Keratinocyte (primary cell): ENCODE measurements around the gene RALGAPA2. TPM values are rescaled to one million over a fixed set of nuclear protein-coding genes. Genes with fewer than 3 reads are reported as not detected.

Experiments
- DNase-seq: peaks from one replicate; pipeline ENCODE4 v3.0.0-alpha.2; 2011; ENCODE audit warnings: low read depth, missing footprints, low spot score
- FAIRE-seq: peaks from 2 replicates; lab custom pipeline; 2011; peaks lifted over from hg19 to GRCh38; lab: Jason Lieb, UNC
- H2AFZ ChIP-seq: 2 replicates; pipeline ENCODE4 v1.6.0; 2012; ENCODE audit warnings: low read length, control low read depth, inconsistent platforms; ENCODE audit not compliant: control insufficient read depth
- H3K27ac ChIP-seq: 2 replicates; pipeline ENCODE4 v1.5.1; 2011; ENCODE audit warnings: low read length; ENCODE audit not compliant: control insufficient read depth, insufficient read depth
- H3K27me3 ChIP-seq: 3 replicates; pipeline ENCODE4 v1.6.0; 2011; ENCODE audit warnings: low read length; ENCODE audit not compliant: control insufficient read depth, insufficient read depth; ENCODE audit errors: extremely low read depth
- H3K36me3 ChIP-seq, 2 experiments: 2 replicates in 1 of 2; 3 replicates in 1 of 2; pipeline ENCODE4 v1.5.1; 2011; ENCODE audit warnings: low read length in 2 of 2, mild to moderate bottlenecking in 1 of 2; ENCODE audit not compliant: control insufficient read depth in 2 of 2, insufficient read depth in 2 of 2; ENCODE audit errors: extremely low read depth in 1 of 2
- H3K4me1 ChIP-seq: 3 replicates; pipeline ENCODE4 v1.5.1; 2011; ENCODE audit warnings: low read length; ENCODE audit not compliant: control insufficient read depth, insufficient read depth; ENCODE audit errors: extremely low read depth
- H3K4me2 ChIP-seq: 3 replicates; pipeline ENCODE4 v1.6.0; 2011; ENCODE audit warnings: low read depth, low read length; ENCODE audit not compliant: control insufficient read depth, insufficient read depth; ENCODE audit errors: extremely low read depth
- H3K4me3 ChIP-seq, 3 experiments: fragments of 200-600 bp in 1 of 3; sonication (generic) in 1 of 3; 2 replicates in 2 of 3; 3 replicates in 1 of 3; pipeline ENCODE4 v1.5.1; 2011 to 2016; ENCODE audit warnings: low read length in 3 of 3, mild to moderate bottlenecking in 3 of 3, control low read depth in 2 of 3, inconsistent platforms in 1 of 3, low read depth in 1 of 3, mixed read lengths in 1 of 3, mixed run types in 1 of 3, moderate library complexity in 1 of 3; ENCODE audit not compliant: control insufficient read depth in 2 of 3, insufficient read depth in 2 of 3; ENCODE audit errors: extremely low read depth in 1 of 3
- H3K79me2 ChIP-seq: 2 replicates; pipeline ENCODE4 v1.6.0; 2012; ENCODE audit warnings: low read length; ENCODE audit not compliant: control insufficient read depth, insufficient read depth
- H3K9ac ChIP-seq: 3 replicates; pipeline ENCODE4 v1.6.0; 2011; ENCODE audit warnings: low read length; ENCODE audit not compliant: control insufficient read depth, insufficient read depth; ENCODE audit errors: extremely low read depth
- H3K9me1 ChIP-seq: 3 replicates; pipeline ENCODE4 v1.6.0; 2011; ENCODE audit warnings: low read length; ENCODE audit not compliant: control insufficient read depth, insufficient read depth; ENCODE audit errors: extremely low read depth
- H3K9me3 ChIP-seq: 2 replicates; pipeline ENCODE4 v1.5.1; 2012; ENCODE audit warnings: low read depth, low read length; ENCODE audit not compliant: control insufficient read depth
- H4K20me1 ChIP-seq: 3 replicates; pipeline ENCODE4 v1.6.0; 2011; ENCODE audit warnings: low read length; ENCODE audit not compliant: control insufficient read depth, insufficient read depth; ENCODE audit errors: extremely low read depth
- EZH2 ChIP-seq: IDR thresholded peaks from one replicate; pipeline ENCODE4 v1.6.1; 2012; ENCODE audit warnings: inconsistent platforms, mild to moderate bottlenecking, low read length, moderate library complexity
- dilution Hi-C: fragments of 300-500 bp; cut with MboI; formaldehyde crosslinking; loops from one replicate; pipeline ENCODE4 v1.7.0; 2020; ENCODE audit warnings: low sequenced_read_pairs; ENCODE audit not compliant: extremely low pct_ligation_motif_present
- polyA plus RNA-seq, 5 experiments: library from polyadenylated mRNA; depleted of rRNA in 3 of 5; stranded (reverse) in 3 of 5; stranded (forward) in 1 of 5; unstranded in 1 of 5; fragments of >200 nt; gene quantifications; 1 replicate in 1 of 5; 2 replicates in 3 of 5; 3 replicates in 1 of 5; pipeline versions ENCODE4 v1.2.1 to v1.2.3, GENCODE V29; 2011 to 2012; ENCODE audit warnings: missing spikeins in 2 of 5, low read depth in 1 of 5, low replicate concordance in 1 of 5
- TF ChIP-seq, protein P1 (sequence below), 3 experiments: IDR thresholded peaks in 1 of 3; conservative IDR thresholded peaks in 1 of 3; optimal IDR thresholded peaks in 1 of 3; 2 replicates in 2 of 3; 3 replicates in 1 of 3; pipeline versions ENCODE3 to v1.5.1; 2011; ENCODE audit warnings: low read length in 3 of 3, mild to moderate bottlenecking in 3 of 3, moderate library complexity in 2 of 3, control low read depth in 1 of 3, inconsistent platforms in 1 of 3; ENCODE audit not compliant: insufficient read depth in 2 of 3; ENCODE audit errors: extremely low read depth in 1 of 3

The RALGAPA2 gene
- polyA plus RNA-seq, 1 donor (not counting 4 experiments of a cell fraction or from before 2014, with no cell fraction given): 3.2 TPM

DNA sequence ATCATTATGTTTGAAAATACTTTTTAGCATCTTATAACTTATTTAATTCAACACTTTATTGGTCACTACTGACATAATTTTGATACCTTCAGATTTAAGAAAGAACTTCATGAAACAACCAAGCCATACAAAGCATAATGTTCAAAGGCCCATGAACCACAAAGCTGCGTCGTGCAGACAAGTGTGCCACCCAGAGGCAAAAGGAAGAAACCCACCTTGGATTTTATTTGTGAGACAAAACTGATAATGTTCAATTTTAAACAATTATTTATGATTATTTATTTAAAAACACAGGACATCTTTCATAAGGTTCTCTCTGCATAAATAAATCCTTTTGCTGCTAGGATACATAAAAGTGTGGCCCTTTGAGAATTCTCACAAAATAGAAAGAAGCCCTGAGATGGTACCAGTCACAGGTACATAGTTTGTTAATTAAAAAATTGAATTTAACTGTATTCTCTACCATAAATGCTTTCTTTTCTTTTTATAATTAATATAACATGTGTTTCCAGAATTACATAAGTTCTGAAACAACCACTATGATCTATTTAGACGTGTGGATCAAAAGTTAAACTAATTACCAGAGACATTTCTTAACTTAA, 143.7 kb downstream of the RALGAPA2 start:
- Histone ChIP-seq H2AFZ (no peak overlapping the region), H3K9me1 (no peaks in the 10 kb centered on the region), H4K20me1 (no peaks in the 10 kb centered on the region), H3K4me2 (no peak overlapping the region), H3K9ac (no peak overlapping the region), H3K9me3 (no peaks in the 10 kb centered on the region), H3K27me3 (no peaks in the 10 kb centered on the region), H3K27ac (no peak overlapping the region), H3K79me2 (no peaks in the 10 kb centered on the region), H3K4me3 (no peak overlapping the region), H3K36me3 (no peaks in the 10 kb centered on the region), H3K4me1 (no peaks in the 10 kb centered on the region)
- FAIRE-seq (peak; percentile 36), DNase-seq (no peak)
- no peak for TF ChIP-seq EZH2
- TF ChIP-seq, protein P1, sequence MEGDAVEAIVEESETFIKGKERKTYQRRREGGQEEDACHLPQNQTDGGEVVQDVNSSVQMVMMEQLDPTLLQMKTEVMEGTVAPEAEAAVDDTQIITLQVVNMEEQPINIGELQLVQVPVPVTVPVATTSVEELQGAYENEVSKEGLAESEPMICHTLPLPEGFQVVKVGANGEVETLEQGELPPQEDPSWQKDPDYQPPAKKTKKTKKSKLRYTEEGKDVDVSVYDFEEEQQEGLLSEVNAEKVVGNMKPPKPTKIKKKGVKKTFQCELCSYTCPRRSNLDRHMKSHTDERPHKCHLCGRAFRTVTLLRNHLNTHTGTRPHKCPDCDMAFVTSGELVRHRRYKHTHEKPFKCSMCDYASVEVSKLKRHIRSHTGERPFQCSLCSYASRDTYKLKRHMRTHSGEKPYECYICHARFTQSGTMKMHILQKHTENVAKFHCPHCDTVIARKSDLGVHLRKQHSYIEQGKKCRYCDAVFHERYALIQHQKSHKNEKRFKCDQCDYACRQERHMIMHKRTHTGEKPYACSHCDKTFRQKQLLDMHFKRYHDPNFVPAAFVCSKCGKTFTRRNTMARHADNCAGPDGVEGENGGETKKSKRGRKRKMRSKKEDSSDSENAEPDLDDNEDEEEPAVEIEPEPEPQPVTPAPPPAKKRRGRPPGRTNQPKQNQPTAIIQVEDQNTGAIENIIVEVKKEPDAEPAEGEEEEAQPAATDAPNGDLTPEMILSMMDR (optimal IDR thresholded peaks at IDR 0.05 in 1 of 3, IDR thresholded peaks at IDR 0.05 in 1 of 3, conservative IDR thresholded peaks at IDR 0.05 in 1 of 3; ENCODE audit: extremely low read depth in 1 of 3, insufficient read depth in 2 of 3, low read length in 3 of 3): peak; percentile 55 to 67 (median 62)
- dilution Hi-C loops: no loop called here

DNA sequence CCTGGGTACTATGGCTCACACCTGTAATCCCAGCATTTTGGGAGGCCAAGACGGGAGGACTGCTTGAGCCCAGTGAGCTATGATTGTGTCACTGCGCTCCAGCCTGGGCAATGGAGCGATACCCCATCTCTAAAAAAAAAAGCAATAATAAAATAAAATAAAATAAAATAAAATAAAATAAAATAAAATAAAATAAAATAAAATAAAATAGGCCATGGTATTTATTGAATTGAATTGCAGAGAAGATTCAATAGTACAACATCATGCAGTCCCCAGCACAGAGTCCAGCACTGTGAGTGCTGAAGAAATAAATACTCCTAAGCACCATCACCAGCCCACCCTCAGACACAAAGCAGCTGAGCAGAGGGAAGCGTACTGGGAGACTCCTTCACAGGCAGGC, 144.7 kb downstream of the RALGAPA2 start:
- H3K4me3 ChIP-seq: no peak overlapping the region
- no peaks in the 10 kb centered on the region for H4K20me1 ChIP-seq
- FAIRE-seq (no peak), DNase-seq (no peak)
- no peaks in the 10 kb centered on the region for H3K79me2 ChIP-seq
- H3K9me3 ChIP-seq: no peaks in the 10 kb centered on the region
- H3K4me2 ChIP-seq: no peak overlapping the region
- H3K9me1 ChIP-seq: no peaks in the 10 kb centered on the region
- dilution Hi-C loops: no loop called here
- no peak overlapping the region for H2AFZ ChIP-seq
- H3K9ac ChIP-seq: no peak overlapping the region
- no peaks in the 10 kb centered on the region for H3K4me1 ChIP-seq
- H3K27ac ChIP-seq: no peak overlapping the region
- no peaks in the 10 kb centered on the region for H3K36me3 ChIP-seq
- TF ChIP-seq, protein P1 (optimal IDR thresholded peaks at IDR 0.05 in 1 of 3, IDR thresholded peaks at IDR 0.05 in 1 of 3, conservative IDR thresholded peaks at IDR 0.05 in 1 of 3; ENCODE audit: extremely low read depth in 1 of 3, insufficient read depth in 2 of 3, low read length in 3 of 3): no peak
- no peak for TF ChIP-seq EZH2
- no peaks in the 10 kb centered on the region for H3K27me3 ChIP-seq
